ENCODE results near the gene CACNA2D2. TPM values are rescaled to one million over a fixed set of nuclear protein-coding genes. Genes with fewer than 3 reads are reported as not detected.

The CACNA2D2 gene
- total RNA-seq, 1 donor from 2014 or later: 4.3 TPM

DNA sequence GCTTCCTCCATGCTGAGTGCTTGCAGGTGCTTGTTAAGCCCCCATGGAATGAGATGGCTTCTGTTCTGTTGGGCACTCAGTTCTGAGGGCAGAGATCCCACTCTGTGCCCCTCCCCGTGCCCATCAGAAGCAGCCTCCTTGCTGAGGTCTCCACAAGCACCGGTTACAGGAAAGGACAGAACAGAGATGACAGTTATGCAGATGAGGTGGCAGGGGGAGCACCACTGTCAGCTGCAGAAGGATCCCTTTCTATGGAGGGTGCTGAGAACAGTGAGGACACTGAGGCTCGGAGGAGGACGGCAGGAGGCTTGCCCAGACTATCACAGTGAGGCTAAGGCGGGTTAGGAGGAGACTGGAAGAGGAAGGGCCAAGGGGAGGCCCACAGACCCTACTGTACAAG, 12.4 kb downstream of the CACNA2D2 start:
- no peak overlapping the region for H3K4me2 ChIP-seq
- no peaks in the 10 kb centered on the region for H3F3A ChIP-seq (ENCODE audit: low read depth)
- no peak for TF ChIP-seq EZH2 (IDR thresholded peaks at IDR 0.05)
- H3K27ac ChIP-seq: no peak overlapping the region
- H4K20me1 ChIP-seq (ENCODE audit: low read depth): peaks cover 29% of the 10 kb centered on the region
- H3K36me3 ChIP-seq: no peaks in the 10 kb centered on the region
- H3K4me1 ChIP-seq: peaks cover 6% of the 10 kb centered on the region
- Mint-ChIP-seq H3K27ac (no peak overlapping the region), H3K4me3 (no peak overlapping the region), H3K27me3 (ENCODE audit: insufficient read depth, low read depth) (no peaks in the 10 kb centered on the region), H3K9me3 (no peaks in the 10 kb centered on the region), H3K4me1 (peaks cover 16% of the 10 kb centered on the region), H3K36me3 (no peaks in the 10 kb centered on the region)
- no peaks in the 10 kb centered on the region for H3K79me2 ChIP-seq (ENCODE audit: low read depth)
- H3K27me3 ChIP-seq: no peaks in the 10 kb centered on the region
- H3K4me3 ChIP-seq: no peak overlapping the region
- no peak for DNase-seq (ENCODE audit: low spot score)
- H2AFZ ChIP-seq (replicated peaks): no peak overlapping the region
- no peak overlapping the region for H3K9ac ChIP-seq
- no peaks in the 10 kb centered on the region for H3K9me3 ChIP-seq (ENCODE audit: low read depth)

GRCh38 chr3:50490424-50490823, 13.0 kb downstream of the CACNA2D2 start:
- no peaks in the 10 kb centered on the region for H3K27me3 Mint-ChIP-seq (ENCODE audit: insufficient read depth, low read depth)
- no peak overlapping the region for H3K27ac Mint-ChIP-seq
- no peak for TF ChIP-seq CTCF (IDR thresholded peaks at IDR 0.05)
- Histone ChIP-seq H3K79me2 (ENCODE audit: low read depth) (no peaks in the 10 kb centered on the region), H3K4me2 (no peak overlapping the region), H3K27me3 (no peaks in the 10 kb centered on the region), H3K27ac (no peak overlapping the region), H3K4me1 (peaks cover 6% of the 10 kb centered on the region), H3K4me3 (no peak overlapping the region), H3K9ac (no peak overlapping the region), H2AFZ (replicated peaks) (no peak overlapping the region), H4K20me1 (ENCODE audit: low read depth) (peaks cover 25% of the 10 kb centered on the region), H3K36me3 (no peaks in the 10 kb centered on the region), H3F3A (ENCODE audit: low read depth) (no peaks in the 10 kb centered on the region), H3K9me3 (ENCODE audit: low read depth) (no peaks in the 10 kb centered on the region)
- H3K4me3 Mint-ChIP-seq: peak overlapping the region; percentile 60
- peaks cover 18% of the 10 kb centered on the region for H3K4me1 Mint-ChIP-seq
- DNase-seq (ENCODE audit: low spot score): no peak
- no peaks in the 10 kb centered on the region for H3K9me3 Mint-ChIP-seq
- H3K36me3 Mint-ChIP-seq: no peaks in the 10 kb centered on the region

DNA sequence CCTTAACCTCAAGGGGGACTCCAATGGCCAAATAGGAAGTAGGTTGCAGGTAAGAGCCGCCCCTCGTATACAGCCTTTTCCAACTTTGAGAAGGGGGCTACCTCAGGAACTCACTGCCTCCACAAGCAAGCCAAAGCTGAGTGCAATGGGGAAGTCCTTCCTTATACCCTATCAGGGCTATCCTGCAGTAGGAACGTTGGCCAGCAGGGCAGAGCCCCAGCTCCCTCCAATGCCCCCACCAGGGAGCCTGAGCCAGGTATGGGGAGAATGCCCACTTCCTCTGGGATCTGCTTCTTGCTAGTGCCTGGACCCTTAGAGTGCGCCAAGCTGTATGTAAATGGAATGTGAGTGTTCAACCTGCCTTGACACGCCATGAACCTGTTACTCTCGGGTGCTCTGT, 16.3 kb downstream of the CACNA2D2 start:
- H3K27me3 Mint-ChIP-seq (ENCODE audit: insufficient read depth, low read depth): peaks cover 6% of the 10 kb centered on the region
- no peaks in the 10 kb centered on the region for H3K9me3 ChIP-seq (ENCODE audit: low read depth)
- no peak overlapping the region for H3K4me2 ChIP-seq
- H3K4me3 ChIP-seq: no peak overlapping the region
- no peak for TF ChIP-seq EZH2 (IDR thresholded peaks at IDR 0.05)
- TF ChIP-seq EZH2phosphoT487 (IDR thresholded peaks at IDR 0.05): no peak
- no peak for TF ChIP-seq CTCF (IDR thresholded peaks at IDR 0.05)
- no peak overlapping the region for H3K9ac ChIP-seq
- H3K27ac Mint-ChIP-seq: no peak overlapping the region
- H3K9me3 Mint-ChIP-seq: no peaks in the 10 kb centered on the region
- H3K36me3 ChIP-seq: no peaks in the 10 kb centered on the region
- no peaks in the 10 kb centered on the region for H3K36me3 Mint-ChIP-seq
- H3K4me1 ChIP-seq: peaks cover 6% of the 10 kb centered on the region
- H3K79me2 ChIP-seq (ENCODE audit: low read depth): no peaks in the 10 kb centered on the region
- H3K27ac ChIP-seq: no peak overlapping the region
- no peak for DNase-seq (ENCODE audit: low spot score)
- no peaks in the 10 kb centered on the region for H3K27me3 ChIP-seq
- H2AFZ ChIP-seq (replicated peaks): no peak overlapping the region
- H3K4me1 Mint-ChIP-seq: peaks cover 34% of the 10 kb centered on the region
- peaks cover 40% of the 10 kb centered on the region for H4K20me1 ChIP-seq (ENCODE audit: low read depth)
- no peaks in the 10 kb centered on the region for H3F3A ChIP-seq (ENCODE audit: low read depth)
- H3K4me3 Mint-ChIP-seq: no peak overlapping the region

DNA sequence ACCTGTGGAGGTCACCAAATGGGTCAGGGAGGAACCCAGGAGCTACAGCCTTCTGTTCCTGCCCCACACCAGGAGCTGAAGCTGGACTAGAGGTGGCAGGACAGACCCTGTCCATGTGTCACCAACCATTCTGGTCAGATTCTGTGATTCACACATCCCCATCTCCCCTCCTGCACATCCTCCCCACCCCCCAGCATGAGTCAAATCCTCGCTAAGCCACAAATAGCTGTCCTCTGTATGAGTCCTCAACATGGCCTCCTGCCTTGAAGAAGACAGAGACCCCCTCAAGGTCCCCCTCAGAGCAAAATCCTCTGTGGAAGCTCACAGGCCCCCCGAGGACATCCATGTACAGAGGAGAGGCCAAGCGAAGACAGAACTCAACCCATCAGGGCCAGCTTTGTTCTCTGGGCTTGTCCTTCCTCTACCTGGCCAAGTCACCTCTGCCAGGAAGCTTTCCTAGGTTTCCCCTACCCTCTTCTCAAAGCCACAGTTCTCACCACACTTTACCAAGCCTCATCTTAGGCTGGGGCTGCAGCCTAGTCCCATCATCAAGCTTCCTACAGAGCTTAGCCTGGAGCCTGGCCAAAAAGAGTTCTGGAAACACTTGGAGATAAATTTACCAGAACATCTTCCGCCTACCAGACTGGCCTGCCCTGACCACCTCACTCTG, 17.1 kb downstream of the CACNA2D2 start:
- H3K4me1 ChIP-seq: peaks cover 6% of the 10 kb centered on the region
- no peak overlapping the region for H3K27ac ChIP-seq
- peaks cover 47% of the 10 kb centered on the region for H4K20me1 ChIP-seq (ENCODE audit: low read depth)
- no peak overlapping the region for H3K4me3 ChIP-seq
- Mint-ChIP-seq H3K27me3 (ENCODE audit: insufficient read depth, low read depth) (peaks cover 6% of the 10 kb centered on the region), H3K4me3 (no peak overlapping the region), H3K27ac (no peak overlapping the region), H3K36me3 (no peaks in the 10 kb centered on the region), H3K9me3 (no peaks in the 10 kb centered on the region), H3K4me1 (peaks cover 38% of the 10 kb centered on the region)
- no peak for TF ChIP-seq EZH2phosphoT487 (IDR thresholded peaks at IDR 0.05)
- TF ChIP-seq EZH2 (IDR thresholded peaks at IDR 0.05): no peak
- TF ChIP-seq CTCF (IDR thresholded peaks at IDR 0.05): no peak
- H3K9ac ChIP-seq: no peak overlapping the region
- H3K36me3 ChIP-seq: no peaks in the 10 kb centered on the region
- no peak for DNase-seq (ENCODE audit: low spot score)
- no peaks in the 10 kb centered on the region for H3F3A ChIP-seq (ENCODE audit: low read depth)
- no peaks in the 10 kb centered on the region for H3K79me2 ChIP-seq (ENCODE audit: low read depth)
- no peak overlapping the region for H2AFZ ChIP-seq (replicated peaks)
- no peaks in the 10 kb centered on the region for H3K9me3 ChIP-seq (ENCODE audit: low read depth)
- H3K4me2 ChIP-seq: no peak overlapping the region
- H3K27me3 ChIP-seq: no peaks in the 10 kb centered on the region

Data from neural progenitor cell (in vitro differentiated cells).